Muscle of leg (tissue), 16 donors: ENCODE measurements around the gene SLC25A25. TPM values are rescaled to one million over a fixed set of nuclear protein-coding genes. Genes with fewer than 3 reads are reported as not detected.
"Not testable (repeated sequence)": the region's sequence is repeated elsewhere in the genome, so short reads cannot be mapped to it uniquely, and the experiment has no call there.

ENCODE experiments used
- DNase-seq: peaks from one replicate; pipeline ENCODE4 v3.0.0; 2013
- H3K27ac ChIP-seq: one replicate; pipeline ENCODE4 v1.5.1; 2013; ENCODE audit warnings: mild to moderate bottlenecking, low read length, control low read depth
- H3K27me3 ChIP-seq: one replicate; pipeline ENCODE4 v1.6.1; 2013; ENCODE audit warnings: low read length; ENCODE audit not compliant: control insufficient read depth, insufficient read depth
- H3K36me3 ChIP-seq: one replicate; pipeline ENCODE4 v1.6.1; 2013; ENCODE audit warnings: low read length; ENCODE audit not compliant: control insufficient read depth, insufficient read depth
- H3K4me1 ChIP-seq: one replicate; pipeline ENCODE4 v1.6.1; 2013; ENCODE audit warnings: low read length; ENCODE audit not compliant: control insufficient read depth, insufficient read depth
- H3K4me3 ChIP-seq: one replicate; pipeline ENCODE4 v1.5.1; 2013; ENCODE audit warnings: low read length, control low read depth
- H3K9me3 ChIP-seq: replicated peaks from 2 replicates; pipeline ENCODE4 v1.6.1; 2013; ENCODE audit warnings: low read depth, low read length; ENCODE audit not compliant: control insufficient read depth
- WGBS: methylation state at CpG from one replicate; pipeline ENCODE4 v1.1.5; 2013; ENCODE audit warnings: missing lambda C conversion rate; ENCODE audit not compliant: insufficient coverage; 5-methylcytosine and 5-hydroxymethylcytosine counted together
- long read RNA-seq, 11 donors: transcript quantifications; one replicate each; lab custom pipeline, GENCODE V29; 2026
- polyA plus RNA-seq, 8 donors: library from polyadenylated mRNA; unstranded; fragments of 120-200 nt; gene quantifications; one replicate each; pipeline versions ENCODE4 v1.2.1 to v1.2.3, GENCODE V29; 2013; ENCODE audit warnings: inconsistent platforms in 1 of 8, low replicate concordance in 1 of 8; ENCODE audit not compliant: insufficient read length in 8 of 8, insufficient read depth in 1 of 8
- total RNA-seq: library from RNA; stranded (reverse); fragments of 120-200 nt; gene quantifications from one replicate; pipeline ENCODE4 v1.2.4, GENCODE V29; 2013

The SLC25A25 gene
- total RNA-seq (14.6 TPM), polyA plus RNA-seq (10 to 100 TPM; 12.9 to 15.3 (median 14.2) TPM)
- long read RNA-seq, donor 1, partial matches to known transcripts, result 0 of 2 reads
- long read RNA-seq, donor 1, other reads (novel, unspliced or antisense), result 0 of 2 reads
- long read RNA-seq, donor 2, result 0 reads
- long read RNA-seq, donor 3, partial matches to known transcripts, result 0 of 5 reads
- long read RNA-seq, donor 3, other reads (novel, unspliced or antisense), result 0 of 5 reads
- long read RNA-seq, donor 4, partial matches to known transcripts, result 0 of 4 reads
- long read RNA-seq, donor 4, other reads (novel, unspliced or antisense), result 0 of 4 reads
- long read RNA-seq, donor 5, partial matches to known transcripts, result 0 of 8 reads
- long read RNA-seq, donor 5, other reads (novel, unspliced or antisense), result 0 of 8 reads
- long read RNA-seq, donor 6, partial matches to known transcripts, result 10 of 13 reads
- long read RNA-seq, donor 6, other reads (novel, unspliced or antisense), result 0 of 13 reads
- long read RNA-seq, donor 7, partial matches to known transcripts, result 0 of 1 reads
- long read RNA-seq, donor 7, other reads (novel, unspliced or antisense), result 0 of 1 reads
- long read RNA-seq, donor 8, partial matches to known transcripts, result 6 of 6 reads
- long read RNA-seq, donor 8, other reads (novel, unspliced or antisense), result 0 of 6 reads
- long read RNA-seq, donor 9, partial matches to known transcripts, result 5 of 5 reads
- long read RNA-seq, donor 9, other reads (novel, unspliced or antisense), result 0 of 5 reads
- long read RNA-seq, donor 10, partial matches to known transcripts, result 32 of 37 reads
- long read RNA-seq, donor 10, other reads (novel, unspliced or antisense), result 0 of 37 reads
- long read RNA-seq, donor 11, partial matches to known transcripts, result 0 of 2 reads
- long read RNA-seq, donor 11, other reads (novel, unspliced or antisense), result 0 of 2 reads

DNA sequence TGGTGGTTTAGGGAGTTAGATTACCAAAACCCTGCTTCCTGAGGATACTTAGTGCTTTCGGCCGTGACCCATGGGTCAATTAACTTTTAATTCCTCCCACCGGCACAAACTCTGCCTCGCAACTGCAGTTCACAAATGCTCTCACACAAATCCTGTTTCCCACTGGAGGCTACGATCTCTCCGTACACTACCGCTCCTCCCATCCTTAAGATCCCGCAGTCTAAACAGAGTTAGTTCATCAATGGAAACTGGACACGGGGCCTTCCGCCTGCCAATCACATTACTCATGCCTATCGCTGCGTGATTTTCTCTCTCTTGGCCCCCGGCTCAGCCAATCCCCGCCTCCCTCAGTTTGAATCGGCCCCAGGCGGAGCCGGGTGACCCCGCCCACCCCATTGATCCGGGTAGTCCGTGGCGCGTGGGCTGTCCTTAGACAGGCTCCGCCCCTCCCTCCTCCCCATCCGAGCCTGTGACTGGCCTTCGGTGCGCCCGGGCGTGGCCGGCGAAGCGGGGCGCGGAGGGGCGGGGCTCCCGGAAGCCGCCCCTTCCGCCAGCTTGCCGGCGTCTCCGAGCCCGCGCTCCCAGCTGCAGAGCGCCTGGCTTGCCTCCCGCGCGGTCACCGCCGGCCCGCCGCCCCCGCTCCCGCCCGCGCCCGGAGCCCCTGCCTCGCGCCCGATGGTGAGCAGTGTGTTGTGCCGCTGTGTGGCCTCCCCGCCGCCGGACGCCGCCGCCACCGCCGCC, at the start of gene SLC25A25:
Gene SLC25A25 (plus strand): TSS at position 588 of the 741 bp plus-strand sequence. CDS start 88 bp downstream, at position 676.
- peaks cover 44% of the 10 kb centered on the region for H3K4me1 ChIP-seq
- peak within 1 kb of the TSS; percentile 88 for H3K4me3 ChIP-seq
- peak; percentile 100 for DNase-seq
- H3K27me3 ChIP-seq, result no peaks in the 10 kb centered on the region
- peak within 1 kb of the TSS; percentile 99 for H3K27ac ChIP-seq
- no peaks in the 10 kb centered on the region for H3K9me3 ChIP-seq
- under 1% methylated on average over 66 of the region's 67 CpGs for WGBS
- H3K36me3 ChIP-seq, result peaks cover 10% of the 10 kb centered on the region

GRCh38 chr9:128020692-128021091, 47.3 kb upstream of the SLC25A25 start:
- WGBS, result 91% methylated on average over 3 of the region's 4 CpGs
- H3K27ac ChIP-seq, result no peak overlapping the region

DNA sequence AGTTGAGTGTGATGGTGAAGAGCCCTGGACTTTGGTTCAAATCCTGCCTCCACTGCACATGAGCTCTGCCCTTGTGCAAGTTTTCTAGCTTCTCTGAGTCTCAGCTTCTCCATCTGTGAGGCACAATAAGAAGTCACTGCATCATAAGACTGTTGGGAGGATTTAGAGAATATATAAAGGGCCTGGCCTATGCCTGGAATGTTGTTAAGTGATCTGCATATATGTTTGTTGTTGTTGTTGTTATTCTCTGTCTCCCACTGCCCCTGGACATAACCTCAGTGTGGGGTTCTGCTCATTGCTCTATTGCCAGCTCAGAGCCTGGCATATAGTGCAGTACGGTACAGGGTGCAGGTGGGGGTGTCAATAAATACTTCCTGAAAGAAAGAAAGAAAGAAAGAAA, 46.9 kb upstream of the SLC25A25 start:
- WGBS, result 63% methylated on average over 1 of the region's 1 CpG
- H3K27ac ChIP-seq, result no peak overlapping the region
- H3K9me3 ChIP-seq, result no peaks in the 10 kb centered on the region
- no peaks in the 10 kb centered on the region for H3K36me3 ChIP-seq
- H3K4me1 ChIP-seq, result no peaks in the 10 kb centered on the region
- no peak for DNase-seq
- no peaks in the 10 kb centered on the region for H3K27me3 ChIP-seq
- H3K4me3 ChIP-seq, result no peak overlapping the region

More at GRCh38 chr9:128020692-128021091, 47.3 kb upstream of the SLC25A25 start:
- Histone ChIP-seq H3K4me1 (no peaks in the 10 kb centered on the region), H3K9me3 (no peaks in the 10 kb centered on the region), H3K27me3 (no peaks in the 10 kb centered on the region), H3K4me3 (no peak overlapping the region), H3K36me3 (no peaks in the 10 kb centered on the region)
- no peak for DNase-seq

DNA sequence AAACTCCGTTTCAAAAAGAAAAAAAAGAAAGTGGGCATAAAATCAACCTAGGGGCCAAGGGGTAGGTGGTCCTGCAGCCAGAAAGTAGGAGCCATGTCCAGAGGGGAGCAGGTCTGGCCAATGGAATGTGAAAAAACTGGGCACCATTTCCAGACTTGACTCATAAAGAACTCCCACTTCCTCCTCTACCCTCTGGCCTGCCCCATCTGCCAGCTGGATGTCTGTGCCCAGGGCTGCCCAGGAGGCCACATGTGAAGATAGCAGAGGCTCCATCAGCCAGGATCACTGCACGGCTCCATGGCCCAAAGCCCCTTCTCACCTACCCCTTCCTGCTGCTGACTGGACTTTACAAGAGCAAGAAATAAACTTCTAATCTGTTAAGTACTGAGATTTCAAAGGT, 45.1 kb upstream of the SLC25A25 start:
- H3K36me3 ChIP-seq, result no peaks in the 10 kb centered on the region
- no peak for DNase-seq
- no peaks in the 10 kb centered on the region for H3K4me1 ChIP-seq
- H3K9me3 ChIP-seq, result no peaks in the 10 kb centered on the region
- 60% methylated on average over 1 of the region's 2 CpGs for WGBS
- H3K4me3 ChIP-seq, result no peak overlapping the region
- no peak overlapping the region for H3K27ac ChIP-seq
- no peaks in the 10 kb centered on the region for H3K27me3 ChIP-seq

DNA sequence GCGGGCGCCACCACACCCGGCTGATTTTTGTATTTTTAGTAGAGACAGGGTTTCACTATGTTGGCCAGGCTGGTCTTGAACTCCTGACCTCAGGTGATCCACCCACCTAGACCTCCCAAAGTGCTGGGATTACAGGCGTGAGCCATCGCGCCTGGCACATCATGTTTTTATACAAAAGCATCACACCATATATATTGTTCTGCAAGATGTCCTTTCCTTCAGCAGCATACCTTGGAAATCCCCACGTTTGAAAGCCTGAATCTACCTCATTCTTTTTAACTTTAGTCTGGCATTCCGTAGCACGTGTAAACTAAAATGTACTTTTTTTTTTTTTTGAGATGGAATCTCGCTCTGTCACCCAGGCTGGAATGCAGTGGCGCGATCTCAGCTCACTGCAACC, 44.4 kb upstream of the SLC25A25 start:
- not testable (repeated sequence) for H3K4me1 ChIP-seq, H3K36me3 ChIP-seq
- WGBS, result 48% methylated on average over 2 of the region's 12 CpGs

DNA sequence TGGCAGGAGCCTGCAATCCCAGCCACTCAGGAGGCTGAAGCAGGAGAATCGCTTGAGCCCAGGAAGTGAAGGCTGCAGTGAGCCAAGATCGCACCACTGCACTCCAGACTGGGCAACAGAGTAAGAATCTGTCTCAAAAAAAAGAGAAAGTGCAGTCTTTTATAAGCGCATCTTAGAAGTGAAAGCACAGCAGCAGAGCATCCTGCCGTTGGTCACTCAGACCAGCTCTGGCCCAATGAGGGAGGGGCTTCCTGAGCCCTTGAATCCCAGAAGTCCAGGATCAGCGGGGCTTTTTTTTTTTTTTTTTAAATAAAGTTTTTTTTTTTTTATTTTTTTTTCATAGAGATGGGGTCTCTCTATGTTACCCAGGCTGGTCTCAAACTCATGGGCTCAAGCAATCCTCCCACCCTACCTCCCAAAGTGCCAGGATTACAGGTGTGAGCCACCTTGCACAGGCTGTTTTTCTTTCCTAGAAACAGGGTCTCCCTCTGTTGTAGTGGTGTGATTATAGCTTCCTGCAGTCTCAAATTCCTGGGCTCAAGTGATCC, 43.2 kb upstream of the SLC25A25 start:
- 86% methylated on average over 2 of the region's 5 CpGs for WGBS
- Histone ChIP-seq H3K4me1 (no peaks in the 10 kb centered on the region), H3K27me3 (no peaks in the 10 kb centered on the region), H3K4me3 (no peak overlapping the region), H3K9me3 (no peaks in the 10 kb centered on the region), H3K36me3 (no peaks in the 10 kb centered on the region), H3K27ac (no peak overlapping the region)
- DNase-seq, result no peak

More for the DNA sequence above, 44.4 kb upstream of the SLC25A25 start:
- not testable (repeated sequence) for H3K27ac ChIP-seq, H3K9me3 ChIP-seq, H3K27me3 ChIP-seq, DNase-seq, H3K4me3 ChIP-seq

DNA sequence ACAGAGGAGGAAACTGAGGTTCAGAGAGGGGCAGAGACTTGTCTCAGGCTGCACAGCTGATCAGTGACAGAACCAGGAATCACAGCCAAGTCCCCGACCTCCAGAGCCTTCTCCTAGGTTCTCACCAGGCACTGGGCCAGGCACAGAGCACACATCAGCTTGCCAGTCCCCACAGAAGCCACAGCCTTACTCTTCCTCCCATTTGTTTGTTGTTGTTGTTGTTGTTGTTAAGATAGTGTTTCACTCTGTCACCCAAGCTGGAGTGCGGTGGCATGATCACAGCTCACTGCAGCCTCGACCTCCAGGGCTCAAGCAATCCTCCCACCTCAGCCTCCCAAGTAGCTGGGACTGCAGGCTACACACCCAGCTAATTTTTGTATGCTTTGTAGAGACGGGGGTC, 42.3 kb upstream of the SLC25A25 start:
- Histone ChIP-seq H3K27ac (no peak overlapping the region), H3K4me1 (no peaks in the 10 kb centered on the region)

DNA sequence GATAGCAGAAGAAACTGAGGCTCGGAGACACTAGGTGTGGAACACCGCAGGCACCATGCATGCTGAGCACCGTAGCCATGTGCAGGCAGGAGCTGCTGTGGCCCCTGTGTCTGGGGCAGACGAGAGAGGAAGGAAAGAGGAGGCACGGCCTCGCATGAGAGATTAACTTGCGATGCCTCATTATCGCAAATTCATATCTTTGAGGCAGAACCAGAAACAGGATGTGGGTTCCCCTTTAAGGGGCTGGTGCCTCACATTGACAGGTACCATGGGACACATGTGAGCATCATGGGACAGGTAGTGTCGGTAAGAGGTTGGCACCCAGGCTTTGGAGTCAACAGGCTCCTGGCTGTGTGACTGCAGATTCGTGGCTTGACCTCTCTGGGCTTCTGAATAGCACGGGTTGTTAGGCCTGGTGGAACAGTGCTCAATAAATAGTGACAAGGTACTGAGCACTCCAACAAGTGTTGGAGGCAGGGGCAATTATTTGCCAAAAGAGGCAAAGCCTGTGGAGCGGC, 41.7 kb upstream of the SLC25A25 start:
- no peak for DNase-seq
- WGBS, result 81% methylated on average over 10 of the region's 12 CpGs
- Histone ChIP-seq H3K36me3 (no peaks in the 10 kb centered on the region), H3K27ac (no peak overlapping the region), H3K4me3 (no peak overlapping the region), H3K27me3 (no peaks in the 10 kb centered on the region), H3K4me1 (no peaks in the 10 kb centered on the region), H3K9me3 (no peaks in the 10 kb centered on the region)

More for the DNA sequence above, 42.3 kb upstream of the SLC25A25 start:
- H3K4me3 ChIP-seq, result no peak overlapping the region
- H3K27me3 ChIP-seq, result no peaks in the 10 kb centered on the region
- H3K36me3 ChIP-seq, result no peaks in the 10 kb centered on the region
- no peak for DNase-seq
- WGBS, result 84% methylated on average over 2 of the region's 4 CpGs
- no peaks in the 10 kb centered on the region for H3K9me3 ChIP-seq

GRCh38 chr9:128026773-128027541, 41.1 kb upstream of the SLC25A25 start:
- no peak for DNase-seq
- peak overlapping the region; percentile 7 for H3K27ac ChIP-seq
- WGBS, result 52% methylated on average over 8 of the region's 11 CpGs
- H3K4me1 ChIP-seq, result no peaks in the 10 kb centered on the region
- no peaks in the 10 kb centered on the region for H3K27me3 ChIP-seq
- no peaks in the 10 kb centered on the region for H3K36me3 ChIP-seq
- no peak overlapping the region for H3K4me3 ChIP-seq
- H3K9me3 ChIP-seq, result no peaks in the 10 kb centered on the region
